HG03060 (cell line): ENCODE results near the gene NLGN4X.
"Not testable (repeated sequence)": the region's sequence is repeated elsewhere in the genome, so short reads cannot be mapped to it uniquely, and the experiment has no call there.

Experiments used
- ATAC-seq: cut with Tn5 transposase; IDR thresholded peaks from one replicate; pipeline ENCODE4 v1.9.1; 2021; ENCODE audit warnings: low read depth, moderate number of reproducible peaks; ENCODE audit not compliant: unreplicated experiment

The NLGN4X gene

DNA sequence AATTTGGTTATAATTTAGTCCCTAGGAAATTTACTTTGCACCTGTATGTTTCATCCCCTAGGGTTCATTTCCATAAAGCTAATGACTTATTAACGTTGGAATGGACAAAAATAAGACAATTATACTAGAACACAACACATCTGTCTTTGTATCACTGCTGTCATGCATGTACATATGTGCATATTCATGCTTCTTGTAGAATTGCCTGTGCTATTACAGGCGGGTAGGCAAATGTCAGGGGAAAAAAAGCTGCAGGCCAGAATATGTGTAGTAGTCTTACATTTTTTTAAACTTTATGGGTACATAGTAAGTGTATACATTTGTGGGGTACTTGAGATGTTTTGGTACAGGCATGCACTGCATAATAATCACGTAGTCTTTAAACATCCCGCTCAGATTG lies 209.6 kb downstream of the NLGN4X start:
- ATAC-seq: no peak

GRCh38 chrX:6015423-6015822 lies 213.2 kb downstream of the NLGN4X start:
- no peak for ATAC-seq

DNA sequence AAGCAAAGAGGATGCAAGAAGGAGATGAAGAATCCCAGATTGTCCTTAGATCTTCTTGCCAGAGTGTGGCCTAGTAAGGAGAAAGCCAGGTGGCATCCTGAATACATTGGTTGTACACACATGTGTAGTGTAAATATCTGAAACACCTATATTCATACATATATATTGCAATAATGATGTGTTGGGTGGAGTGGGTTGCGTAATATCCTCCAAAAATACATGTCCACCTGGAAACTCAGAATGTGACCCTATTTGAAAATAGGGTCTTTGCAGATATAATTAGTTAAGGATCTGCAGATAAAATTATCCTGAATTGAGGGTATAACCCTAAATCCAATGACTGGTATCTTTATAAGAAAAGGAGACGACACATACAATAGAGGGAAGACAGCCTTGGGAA lies 216.3 kb downstream of the NLGN4X start:
- ATAC-seq: no peak

DNA sequence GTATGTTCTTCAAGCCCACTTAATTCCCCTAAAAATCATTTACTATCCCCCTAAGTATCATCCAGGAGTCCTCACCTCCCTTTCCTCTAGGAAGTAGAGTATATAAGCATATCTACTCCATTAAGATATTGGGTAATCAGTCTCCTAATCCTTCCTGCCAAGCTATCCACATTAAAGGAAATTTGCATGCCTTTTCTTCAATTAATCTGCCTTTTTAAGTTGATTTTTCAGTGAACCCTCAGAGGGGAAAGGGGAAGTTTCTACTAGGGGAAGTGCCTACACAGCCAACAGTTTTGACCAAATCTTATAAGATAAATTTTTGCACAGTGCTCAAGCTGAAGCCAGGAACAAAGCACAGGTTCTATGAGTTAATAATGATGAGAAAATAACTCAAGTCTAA lies 222.8 kb downstream of the NLGN4X start:
- ATAC-seq: no peak

- ATAC-seq: no peak
Measured at GRCh38 chrX:6004529-6004928, 224.1 kb downstream of the NLGN4X start.

DNA sequence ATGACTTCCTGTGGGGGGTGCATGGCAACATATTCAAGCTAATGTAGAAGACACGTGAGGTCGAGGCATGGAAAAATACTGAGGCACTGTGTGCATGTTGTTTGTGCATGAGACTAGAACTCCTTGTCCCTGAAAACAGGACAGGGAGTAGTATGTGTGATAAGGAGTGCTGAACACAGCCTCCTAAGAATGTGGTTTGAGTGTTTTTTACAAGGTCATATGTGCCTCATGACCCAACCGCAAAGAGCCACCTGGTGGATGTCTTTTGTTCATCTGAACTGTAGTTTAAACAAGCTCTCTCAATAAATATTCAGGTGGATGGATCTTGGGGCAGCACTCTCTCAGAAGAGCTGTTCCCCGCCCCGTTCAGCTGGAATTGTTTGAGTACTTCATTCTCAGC lies 226.6 kb downstream of the NLGN4X start:
- ATAC-seq: no peak

DNA sequence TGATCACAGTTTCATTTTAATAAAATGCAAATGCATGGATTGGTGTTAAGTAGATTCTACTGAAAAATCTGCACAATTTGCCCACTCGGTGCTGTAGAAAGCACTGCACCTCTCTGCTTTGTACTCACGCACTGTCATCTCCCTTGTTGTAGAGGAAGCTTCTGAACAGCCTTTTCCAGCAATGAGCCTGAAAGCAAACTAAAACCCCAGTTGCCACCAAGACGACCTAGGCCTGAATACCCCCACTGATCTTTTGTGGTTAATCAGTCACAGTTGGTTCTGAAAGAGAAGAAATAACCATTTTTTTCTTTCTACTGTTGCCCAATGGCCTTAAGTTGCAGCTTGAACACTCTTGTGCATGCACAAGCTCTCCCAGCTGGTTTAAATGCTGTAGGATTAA lies 229.8 kb downstream of the NLGN4X start:
- ATAC-seq: no peak

DNA sequence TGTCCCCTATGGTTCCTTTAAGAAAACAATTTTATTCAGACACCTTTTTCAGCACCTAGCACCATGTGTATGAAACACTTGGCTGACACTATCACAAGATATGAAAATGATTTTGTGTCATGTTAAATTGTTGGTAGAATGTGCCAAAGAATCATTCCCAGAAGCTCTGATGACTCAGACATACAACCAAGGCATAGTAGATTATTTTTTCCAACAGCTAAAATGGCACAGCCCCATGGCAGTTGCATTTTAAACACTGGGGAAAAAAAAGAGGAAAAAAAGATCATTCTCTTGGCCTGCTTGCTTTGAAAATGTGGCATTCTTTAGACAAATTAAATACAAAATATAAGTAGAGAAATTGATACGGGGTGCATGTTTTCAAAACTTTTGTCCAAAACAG lies 230.2 kb downstream of the NLGN4X start:
- ATAC-seq: no peak

- no peak for ATAC-seq
Measured at GRCh38 chrX:5991393-5991792, 237.3 kb downstream of the NLGN4X start.

DNA sequence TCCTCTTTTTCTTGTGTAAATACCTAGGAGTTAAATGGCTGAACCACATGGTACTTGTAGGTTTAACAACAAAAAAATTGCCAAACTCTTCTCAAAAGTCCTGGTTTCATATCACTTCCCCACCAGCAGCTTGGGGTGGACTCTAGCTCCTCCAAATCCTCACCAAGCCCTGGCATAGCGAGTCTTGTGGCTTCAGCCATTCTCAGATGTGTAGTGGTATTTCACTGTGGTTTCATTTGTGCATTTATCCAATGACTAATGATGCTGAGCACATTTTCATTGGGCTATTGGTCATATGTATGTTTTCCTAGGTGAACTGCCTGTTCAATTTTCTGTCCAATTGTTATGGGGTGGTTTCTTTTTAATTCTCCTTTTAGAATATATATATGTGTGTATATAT lies 249.3 kb downstream of the NLGN4X start:
- ATAC-seq: no peak

GRCh38 chrX:5976332-5976731 lies 252.3 kb downstream of the NLGN4X start:
- ATAC-seq: no peak

GRCh38 chrX:5971300-5971699 lies 257.4 kb downstream of the NLGN4X start:
- ATAC-seq: no peak

GRCh38 chrX:5965406-5965805 lies 263.3 kb downstream of the NLGN4X start:
- no peak for ATAC-seq

GRCh38 chrX:5959286-5959685 lies 269.4 kb downstream of the NLGN4X start:
- no peak for ATAC-seq

DNA sequence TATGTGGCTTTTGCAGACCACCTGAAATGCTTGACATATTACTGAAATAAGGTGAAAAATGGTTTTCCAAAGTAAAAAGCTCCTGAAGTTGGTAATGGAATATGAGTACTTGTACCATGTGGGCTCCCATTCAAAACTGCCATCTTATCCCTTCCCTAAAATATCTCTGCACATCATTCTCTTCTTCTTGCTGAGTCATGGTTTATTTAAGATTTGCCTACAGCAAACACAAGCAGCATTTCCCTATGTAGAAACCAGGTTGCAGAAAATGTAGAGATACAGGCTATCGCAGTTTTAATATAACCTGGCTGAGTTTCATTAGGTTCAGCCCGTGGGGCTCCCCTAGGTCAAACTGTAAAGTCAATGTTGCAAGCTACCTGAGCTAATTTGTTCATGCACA lies 270.1 kb downstream of the NLGN4X start:
- no peak for ATAC-seq

- ATAC-seq: no peak
Measured at GRCh38 chrX:5957506-5957905, 271.2 kb downstream of the NLGN4X start.

DNA sequence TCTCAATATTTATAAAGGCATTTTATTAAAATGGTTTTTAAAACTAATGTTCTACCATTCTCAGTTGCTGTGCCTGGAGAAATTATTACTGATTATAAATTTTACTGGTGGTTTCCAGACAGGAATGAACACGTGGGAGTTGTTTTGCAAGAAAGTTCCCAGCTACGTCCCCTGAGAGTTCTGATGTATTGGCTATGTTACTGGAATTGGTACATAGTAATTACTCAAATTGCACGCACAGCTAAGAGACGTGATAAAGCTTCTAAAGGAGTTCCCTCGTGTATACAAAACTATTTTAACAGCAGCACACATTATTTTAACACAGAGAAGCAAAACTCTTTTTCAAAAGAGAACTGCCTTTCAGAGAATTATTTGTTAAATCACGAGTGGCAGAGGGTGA lies 292.2 kb downstream of the NLGN4X start:
- ATAC-seq: no peak

GRCh38 chrX:5928224-5928623 lies 300.4 kb downstream of the NLGN4X start:
- ATAC-seq: no peak

DNA sequence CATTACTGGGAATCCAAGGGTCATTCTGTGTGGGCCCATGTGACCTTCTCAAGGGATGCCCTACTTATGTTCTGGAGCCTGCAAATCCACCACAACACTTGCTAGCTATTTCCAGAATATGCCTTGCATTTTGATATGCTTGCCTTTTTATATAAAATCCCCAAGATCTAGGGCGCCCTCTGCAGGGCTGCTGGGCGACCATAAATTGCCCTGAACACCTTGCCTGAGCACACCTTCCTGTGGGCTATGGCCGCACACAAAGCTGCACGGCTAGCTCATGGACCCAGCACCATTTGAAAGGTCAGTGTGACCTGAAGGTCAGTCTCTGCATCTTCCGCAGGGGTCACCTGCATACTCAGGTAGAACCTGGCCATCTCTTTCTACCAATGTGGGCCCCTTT lies 311.7 kb downstream of the NLGN4X start:
- no peak for ATAC-seq

GRCh38 chrX:5915783-5916182 lies 312.9 kb downstream of the NLGN4X start:
- no peak for ATAC-seq

DNA sequence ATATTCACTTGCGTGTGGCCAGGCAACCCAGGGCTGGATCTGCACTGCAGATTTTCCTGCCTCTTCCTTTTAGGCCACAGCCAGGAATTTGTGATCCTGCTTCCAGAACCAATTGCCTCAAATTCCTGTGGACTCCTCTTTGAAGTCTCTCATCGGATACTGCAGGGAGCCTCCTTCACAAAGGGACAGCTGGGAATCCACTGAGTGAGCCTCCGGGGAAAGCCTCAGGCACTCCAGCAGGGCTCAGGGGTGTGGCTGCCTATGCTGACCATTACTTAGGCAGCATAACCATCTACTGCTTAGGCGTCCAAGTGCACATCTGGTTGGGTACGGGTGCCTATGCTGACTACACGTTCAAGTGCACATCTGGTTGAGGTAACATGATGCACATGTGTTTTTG lies 321.5 kb downstream of the NLGN4X start:
- ATAC-seq: no peak

DNA sequence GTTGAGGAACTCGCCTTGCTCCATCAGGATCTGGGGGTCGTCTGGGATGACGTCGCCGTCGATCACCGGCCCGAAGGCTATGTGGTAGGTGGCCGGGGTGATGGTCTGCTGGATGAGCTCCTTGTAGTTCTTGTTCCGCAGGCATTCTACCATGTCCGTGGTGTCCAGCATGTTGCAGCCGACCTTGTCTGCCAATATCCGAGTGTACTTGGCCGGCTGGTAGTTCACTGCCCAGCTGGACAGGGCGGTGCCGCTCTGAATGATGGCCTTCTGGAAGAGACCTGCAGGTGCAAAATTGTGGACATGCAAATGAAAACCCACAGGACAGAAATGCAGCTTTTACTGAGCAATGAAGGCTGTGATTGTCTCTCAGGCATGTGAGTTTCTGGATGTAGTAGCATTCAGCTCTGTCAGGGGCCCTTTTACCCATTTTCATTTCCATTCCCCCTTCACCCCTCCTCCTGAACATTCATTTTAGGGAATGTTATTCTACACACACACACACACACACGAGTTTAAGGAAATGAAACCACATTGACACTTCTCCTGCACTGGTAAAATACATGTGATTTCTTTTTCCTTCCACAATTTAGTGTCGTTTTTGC lies 325.0 kb downstream of the NLGN4X start:
- ATAC-seq: not testable (repeated sequence)

GRCh38 chrX:5898463-5898862 lies 330.2 kb downstream of the NLGN4X start:
- ATAC-seq: no peak
